OCI-LY7 (cell line): Measurements from ENCODE around the gene ANAPC16. TPM values are rescaled to one million over a fixed set of nuclear protein-coding genes. Genes with fewer than 3 reads are reported as not detected.
A peak's percentile ranks its signal among the peaks of the same experiment; 100 is the strongest.

Experiments used
- BruUV-seq: library from RNA; stranded (reverse); fragments of 400-500 nt; replicated peaks from 2 replicates; lab custom pipeline; 2021; lab: Mats Ljungman, UMichigan
- CTCF ChIA-PET: fragments of 300-600 bp; sonication (Branson Sonifier 250); formaldehyde crosslinking; loops from one replicate; lab custom pipeline; 2022; ENCODE audit warnings: antibody characterized with exemption; ENCODE audit not compliant: unreplicated experiment; lab: Charles Lee
- POLR2A ChIA-PET: fragments of 300-600 bp; sonication (Branson Sonifier 250); formaldehyde crosslinking; loops from one replicate; lab custom pipeline; 2022; ENCODE audit warnings: antibody characterized with exemption; lab: Charles Lee
- DNase-seq: peaks from one replicate; pipeline ENCODE4 v3.0.0-alpha.2; 2015; ENCODE audit warnings: low spot score
- H2AFZ ChIP-seq: fragments of 200-600 bp; sonication (generic), shearing (Covaris generic); 2 replicates; pipeline ENCODE4 v1.6.1; 2014; ENCODE audit warnings: mild to moderate bottlenecking, antibody characterized with exemption, low read length, moderate library complexity
- H3K27ac ChIP-seq: fragments of 200-600 bp; sonication (generic); 2 replicates; pipeline ENCODE4 v1.5.1; 2014; ENCODE audit warnings: mixed run types, low read depth, mild to moderate bottlenecking, moderate library complexity, low read length, inconsistent platforms; ENCODE audit not compliant: poor library complexity, severe bottlenecking
- H3K36me3 ChIP-seq: fragments of 200-600 bp; sonication (generic); 2 replicates; pipeline ENCODE4 v1.6.1; 2014; ENCODE audit warnings: mild to moderate bottlenecking, antibody characterized with exemption, low read length, moderate library complexity, mixed read lengths; ENCODE audit not compliant: insufficient read depth
- H3K4me1 ChIP-seq: fragments of 200-600 bp; sonication (generic); 2 replicates; pipeline ENCODE4 v1.5.1; 2014; ENCODE audit warnings: mild to moderate bottlenecking, low read length; ENCODE audit not compliant: insufficient read depth, poor library complexity, severe bottlenecking
- H3K4me2 ChIP-seq: fragments of 200-600 bp; sonication (generic); 2 replicates; pipeline ENCODE4 v1.6.1; 2014; ENCODE audit warnings: mild to moderate bottlenecking, low read length
- H3K4me3 ChIP-seq: fragments of 200-600 bp; sonication (generic); 2 replicates; pipeline ENCODE4 v1.5.1; 2014; ENCODE audit warnings: mild to moderate bottlenecking, low read depth, low read length; ENCODE audit not compliant: poor library complexity, severe bottlenecking
- H3K79me2 ChIP-seq: fragments of 200-600 bp; sonication (generic); 2 replicates; pipeline ENCODE4 v1.6.1; 2016; ENCODE audit warnings: low read depth, mild to moderate bottlenecking, low read length, moderate library complexity, mixed read lengths; ENCODE audit not compliant: insufficient read depth
- H3K9me2 ChIP-seq: fragments of 200-600 bp; sonication (generic); 2 replicates; pipeline ENCODE4 v1.6.1; 2016; ENCODE audit warnings: mild to moderate bottlenecking, low read length, mixed read lengths; ENCODE audit not compliant: insufficient read depth
- H3K9me3 ChIP-seq: fragments of 200-600 bp; sonication (generic); 2 replicates; pipeline ENCODE4 v1.6.1; 2014; ENCODE audit warnings: mild to moderate bottlenecking, mixed run types, low read length, mixed read lengths
- H4K20me1 ChIP-seq: fragments of 200-600 bp; sonication (generic); 2 replicates; pipeline ENCODE4 v1.6.1; 2014; ENCODE audit warnings: mild to moderate bottlenecking, antibody characterized with exemption, low read length, moderate library complexity, mixed read lengths; ENCODE audit not compliant: insufficient read depth
- EZH2phosphoT487 ChIP-seq: fragments of 200-600 bp; sonication (generic); IDR thresholded peaks from 2 replicates; pipeline ENCODE4 v1.6.1; 2018; ENCODE audit warnings: low read depth, borderline replicate concordance, mild to moderate bottlenecking, mixed run types, antibody characterized with exemption, low read length, moderate library complexity, mixed read lengths
- intact Hi-C: fragments of 100-400 bp; cut with micrococcal nuclease; formaldehyde crosslinking; loops from one replicate; pipeline ENCODE4 v1.10.0; 2022; ENCODE audit not compliant: unreplicated experiment
- total RNA-seq, 2 experiments: library from RNA; depleted of rRNA in 1 of 2; stranded (reverse); fragments of >200 nt in 1 of 2; shearing (Covaris generic) in 1 of 2; gene quantifications; 2 replicates each; pipeline ENCODE4 v1.2.3, GENCODE V29; 2014 to 2022
- TF ChIP-seq, protein P1 (sequence below): fragments of 200-600 bp; sonication (generic); conservative IDR thresholded peaks from 2 replicates; pipeline ENCODE4 v1.5.1; 2014; ENCODE audit warnings: mild to moderate bottlenecking, antibody characterized with exemption, low read length, moderate library complexity, mixed read lengths

Gene ANAPC16
- total RNA-seq, 2 experiments from 2014 or later, result 68.0 to 92.8 TPM

DNA sequence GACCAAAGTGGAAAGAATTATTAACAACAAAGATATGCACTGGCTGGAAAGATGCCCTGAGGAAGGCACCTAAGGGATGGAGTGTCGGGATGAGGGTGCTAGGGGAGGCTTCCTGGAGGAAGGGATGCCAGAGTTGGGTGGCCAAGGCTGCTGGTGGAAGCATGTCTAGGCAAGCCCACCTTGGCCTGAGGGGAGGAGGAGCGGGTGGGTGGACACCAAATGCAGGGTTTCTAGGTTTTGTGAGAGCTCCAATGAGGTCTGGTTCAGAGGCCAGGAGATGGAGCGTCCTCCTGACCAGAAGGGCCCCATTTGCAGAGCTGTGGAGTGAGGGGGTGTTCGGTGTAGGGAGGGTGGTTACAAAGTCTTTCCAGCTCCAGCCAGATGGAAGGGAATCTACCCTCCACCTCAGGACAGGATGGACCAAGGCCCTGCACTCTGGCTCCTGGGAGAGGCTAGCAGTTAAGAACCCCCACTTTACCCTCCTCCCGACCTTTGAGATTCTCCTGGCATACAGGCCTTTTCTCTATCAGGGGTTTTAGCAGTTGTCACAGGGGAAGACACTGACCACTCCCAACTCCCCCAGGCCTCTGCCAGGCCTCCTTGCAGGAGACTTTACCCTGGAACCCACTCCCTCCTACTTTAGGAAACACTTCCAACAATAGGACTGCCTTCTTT, 54.9 kb downstream of the ANAPC16 start:
- no TSS peak for BruUV-seq

DNA sequence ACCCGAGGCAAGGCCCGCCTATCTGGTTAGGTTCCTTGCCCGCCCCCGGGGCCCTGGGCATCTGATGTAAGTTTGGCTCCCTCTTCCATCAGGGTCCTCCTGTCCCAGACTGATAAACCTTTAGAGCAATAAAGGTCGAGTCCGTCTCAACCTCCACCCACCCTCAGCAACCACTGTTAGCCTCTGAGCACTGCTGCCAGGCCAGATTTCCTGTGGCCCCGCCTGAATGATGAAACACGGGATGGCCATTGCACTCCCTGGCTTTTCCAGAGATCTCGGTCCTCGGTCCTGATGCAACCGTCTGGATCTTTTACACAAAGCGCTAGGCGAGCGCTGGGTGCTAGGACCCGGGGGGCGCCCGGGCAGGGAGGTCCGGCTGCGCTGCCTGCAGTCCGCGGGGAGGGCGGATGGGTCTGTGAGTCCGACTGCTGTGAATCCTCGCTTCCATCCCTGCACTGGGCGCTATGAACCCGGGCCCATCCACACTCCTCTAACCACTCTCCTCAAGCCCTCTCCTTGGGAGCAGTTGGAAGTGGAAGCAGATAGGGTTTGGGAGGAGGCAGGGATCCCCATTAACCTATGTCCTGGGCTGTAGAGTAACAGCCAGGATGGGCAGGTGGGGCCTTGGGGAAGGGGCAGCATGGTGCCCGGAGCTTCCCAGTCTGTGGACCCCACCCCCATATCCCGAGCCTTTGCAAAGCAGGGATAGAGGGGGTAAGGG, 57.0 kb downstream of the ANAPC16 start:
- TF ChIP-seq, protein P1, sequence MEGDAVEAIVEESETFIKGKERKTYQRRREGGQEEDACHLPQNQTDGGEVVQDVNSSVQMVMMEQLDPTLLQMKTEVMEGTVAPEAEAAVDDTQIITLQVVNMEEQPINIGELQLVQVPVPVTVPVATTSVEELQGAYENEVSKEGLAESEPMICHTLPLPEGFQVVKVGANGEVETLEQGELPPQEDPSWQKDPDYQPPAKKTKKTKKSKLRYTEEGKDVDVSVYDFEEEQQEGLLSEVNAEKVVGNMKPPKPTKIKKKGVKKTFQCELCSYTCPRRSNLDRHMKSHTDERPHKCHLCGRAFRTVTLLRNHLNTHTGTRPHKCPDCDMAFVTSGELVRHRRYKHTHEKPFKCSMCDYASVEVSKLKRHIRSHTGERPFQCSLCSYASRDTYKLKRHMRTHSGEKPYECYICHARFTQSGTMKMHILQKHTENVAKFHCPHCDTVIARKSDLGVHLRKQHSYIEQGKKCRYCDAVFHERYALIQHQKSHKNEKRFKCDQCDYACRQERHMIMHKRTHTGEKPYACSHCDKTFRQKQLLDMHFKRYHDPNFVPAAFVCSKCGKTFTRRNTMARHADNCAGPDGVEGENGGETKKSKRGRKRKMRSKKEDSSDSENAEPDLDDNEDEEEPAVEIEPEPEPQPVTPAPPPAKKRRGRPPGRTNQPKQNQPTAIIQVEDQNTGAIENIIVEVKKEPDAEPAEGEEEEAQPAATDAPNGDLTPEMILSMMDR, result no peak
- no peak for TF ChIP-seq EZH2phosphoT487
- H3K36me3 ChIP-seq, result peaks cover 19% of the 10 kb centered on the region
- no peaks in the 10 kb centered on the region for H3K9me2 ChIP-seq
- no TSS peak for BruUV-seq
- intact Hi-C loops, result loop anchor here (1.0 to 2.0 kb wide), 4 partner anchors 10 to 56 kb away; partner anchors contain the start of genes ANAPC16 and ASCC1
- peaks cover 39% of the 10 kb centered on the region for H3K4me1 ChIP-seq
- no peaks in the 10 kb centered on the region for H3K79me2 ChIP-seq
- ChIA-PET CTCF (interaction anchor here (0.6 to 2.1 kb wide), 4 partner anchors 9 to 56 kb away, joined by 3 to 7 read pairs (median 4); no protein-coding TSS in a partner anchor), POLR2A (interaction anchor here (0.6 to 5.5 kb wide), 15 partner anchors 9 to 497 kb away, joined by 3 to 42 read pairs (median 5); no protein-coding TSS in a partner anchor)
- H3K9me3 ChIP-seq, result no peaks in the 10 kb centered on the region
- H3K4me2 ChIP-seq, result peak overlapping the region; percentile 97
- peak; percentile 86 for DNase-seq
- no peaks in the 10 kb centered on the region for H4K20me1 ChIP-seq
- peak overlapping the region; percentile 65; the same call in 1 of the 2 replicates for H2AFZ ChIP-seq
- peak overlapping the region; percentile 22 for H3K27ac ChIP-seq
- H3K4me3 ChIP-seq, result peak overlapping the region; percentile 77

More for the DNA sequence above, 54.9 kb downstream of the ANAPC16 start:
- H3K79me2 ChIP-seq, result no peaks in the 10 kb centered on the region
- DNase-seq, result no peak
- H4K20me1 ChIP-seq, result no peaks in the 10 kb centered on the region
- no peak overlapping the region for H3K4me3 ChIP-seq
- H2AFZ ChIP-seq, result no peak overlapping the region
- peaks cover 48% of the 10 kb centered on the region for H3K4me1 ChIP-seq
- CTCF ChIA-PET, result no interaction called here
- no peaks in the 10 kb centered on the region for H3K9me2 ChIP-seq
- POLR2A ChIA-PET, result interaction anchor here (0.6 to 1.9 kb wide), 5 partner anchors 11 to 493 kb away, joined by 3 to 6 read pairs (median 4); no protein-coding TSS in a partner anchor
- H3K9me3 ChIP-seq, result no peaks in the 10 kb centered on the region
- intact Hi-C loops, result no loop called here
- H3K36me3 ChIP-seq, result peaks cover 14% of the 10 kb centered on the region
- no peak overlapping the region for H3K4me2 ChIP-seq
- TF ChIP-seq, protein P1, result no peak
- TF ChIP-seq EZH2phosphoT487, result no peak
- H3K27ac ChIP-seq, result no peak overlapping the region
